H9 (cell line): ENCODE measurements around the gene LRPPRC. TPM values are rescaled to one million over a fixed set of nuclear protein-coding genes. Genes with fewer than 3 reads are reported as not detected.

ENCODE experiments used
- DNase-seq: peaks from one replicate; pipeline ENCODE4 v3.0.0-alpha.2; 2017
- H2AFZ ChIP-seq: one replicate; pipeline ENCODE4 v1.6.1; 2013; ENCODE audit warnings: mild to moderate bottlenecking, low read length, control low read depth, moderate library complexity
- H2AK5ac ChIP-seq: 2 replicates; pipeline ENCODE4 v1.6.1; 2013; ENCODE audit warnings: low read length, control low read depth, mixed read lengths; ENCODE audit not compliant: insufficient read length
- H2BK120ac ChIP-seq: one replicate; pipeline ENCODE4 v1.6.1; 2013; ENCODE audit warnings: low read depth, mild to moderate bottlenecking, low read length, control low read depth, inconsistent platforms; ENCODE audit not compliant: poor library complexity, severe bottlenecking
- H2BK12ac ChIP-seq: 2 replicates; pipeline ENCODE4 v1.6.1; 2013; ENCODE audit warnings: low read length, control low read depth, mixed read lengths, low read depth; ENCODE audit not compliant: insufficient read length
- H2BK15ac ChIP-seq: 2 replicates; pipeline ENCODE4 v1.6.1; 2013; ENCODE audit warnings: low read depth, low read length, control low read depth
- H2BK20ac ChIP-seq: one replicate; pipeline ENCODE4 v1.6.1; 2013; ENCODE audit warnings: low read depth, mild to moderate bottlenecking, low read length, control low read depth, inconsistent platforms; ENCODE audit not compliant: poor library complexity, severe bottlenecking
- H2BK5ac ChIP-seq: 2 replicates; pipeline ENCODE4 v1.6.1; 2013; ENCODE audit warnings: low read length, control low read depth, mixed read lengths; ENCODE audit not compliant: insufficient read length
- H3K14ac ChIP-seq: 2 replicates; pipeline ENCODE4 v1.6.1; 2013; ENCODE audit warnings: low read length, control low read depth; ENCODE audit not compliant: insufficient read depth
- H3K18ac ChIP-seq: 2 replicates; pipeline ENCODE4 v1.6.1; 2013; ENCODE audit warnings: low read depth, mild to moderate bottlenecking, mixed read lengths, low read length, control low read depth; ENCODE audit not compliant: insufficient read length
- H3K23ac ChIP-seq: 2 replicates; pipeline ENCODE4 v1.6.1; 2013; ENCODE audit warnings: low read length, control low read depth, mixed read lengths, low read depth; ENCODE audit not compliant: insufficient read length
- H3K23me2 ChIP-seq: 2 replicates; pipeline ENCODE4 v1.6.1; 2013; ENCODE audit warnings: low read depth, mild to moderate bottlenecking, mixed read lengths, low read length, control low read depth; ENCODE audit not compliant: insufficient read length, poor library complexity, severe bottlenecking
- H3K27ac ChIP-seq: 2 replicates; pipeline ENCODE4 v1.5.1; 2013; ENCODE audit warnings: low read length, control low read depth, mixed read lengths, low read depth; ENCODE audit not compliant: insufficient read length
- H3K27me3 ChIP-seq: 2 replicates; pipeline ENCODE4 v1.6.1; 2013; ENCODE audit warnings: low read length, control low read depth, inconsistent platforms; ENCODE audit not compliant: insufficient read depth
- H3K4ac ChIP-seq: 2 replicates; pipeline ENCODE4 v1.6.1; 2013; ENCODE audit warnings: low read depth, mild to moderate bottlenecking, control low read depth, inconsistent platforms, low read length, moderate library complexity
- H3K4me1 ChIP-seq: 2 replicates; pipeline ENCODE4 v1.6.1; 2013; ENCODE audit warnings: low read length, control low read depth, inconsistent platforms; ENCODE audit not compliant: insufficient read depth
- H3K4me2 ChIP-seq: 2 replicates; pipeline ENCODE4 v1.6.1; 2013; ENCODE audit warnings: low read length, control low read depth, mixed read lengths; ENCODE audit not compliant: insufficient read length, insufficient read depth
- H3K56ac ChIP-seq: 2 replicates; pipeline ENCODE4 v1.6.1; 2013; ENCODE audit warnings: low read depth, mild to moderate bottlenecking, mixed read lengths, low read length, control low read depth; ENCODE audit not compliant: insufficient read length
- H3K79me1 ChIP-seq: 2 replicates; pipeline ENCODE4 v1.6.1; 2013; ENCODE audit warnings: low read depth, mild to moderate bottlenecking, moderate library complexity, low read length, control low read depth, inconsistent platforms; ENCODE audit not compliant: insufficient read depth, poor library complexity, severe bottlenecking
- H3K79me2 ChIP-seq: 2 replicates; pipeline ENCODE4 v1.6.1; 2013; ENCODE audit warnings: low read length, control low read depth, inconsistent platforms; ENCODE audit not compliant: insufficient read depth
- H3K9ac ChIP-seq: 2 replicates; pipeline ENCODE4 v1.6.1; 2013; ENCODE audit warnings: low read length, control low read depth, mixed read lengths; ENCODE audit not compliant: insufficient read length; ENCODE audit errors: extremely low read depth
- H3K9me3 ChIP-seq: one replicate; pipeline ENCODE4 v1.6.1; 2013; ENCODE audit warnings: low read depth, low read length, inconsistent platforms; ENCODE audit not compliant: control insufficient read depth
- H3T11ph ChIP-seq: one replicate; pipeline ENCODE4 v1.6.1; 2013; ENCODE audit warnings: mild to moderate bottlenecking, low read length, control low read depth, inconsistent platforms
- H4K20me1 ChIP-seq: one replicate; pipeline ENCODE4 v1.6.1; 2013; ENCODE audit not compliant: control insufficient read depth, insufficient read length, insufficient read depth
- H4K5ac ChIP-seq: 2 replicates; pipeline ENCODE4 v1.6.1; 2013; ENCODE audit warnings: low read depth, mild to moderate bottlenecking, mixed read lengths, low read length, control low read depth; ENCODE audit not compliant: insufficient read length
- H4K8ac ChIP-seq: replicated peaks from 2 replicates; pipeline ENCODE4 v1.6.1; 2013; ENCODE audit warnings: low read length, control low read depth, mixed read lengths, low read depth; ENCODE audit not compliant: insufficient read length
- H4K91ac ChIP-seq: 2 replicates; pipeline ENCODE4 v1.6.1; 2013; ENCODE audit warnings: low read depth, mild to moderate bottlenecking, moderate library complexity, mixed read lengths, low read length, control low read depth; ENCODE audit not compliant: insufficient read length
- H3K27ac Mint-ChIP-seq, 3 experiments: 2 replicates in 2 of 3; 3 replicates in 1 of 3; pipeline ENCODE4 v1.8.0; 2020 to 2021; ENCODE audit warnings: mixed read lengths in 3 of 3, mild to moderate bottlenecking in 1 of 3, moderate library complexity in 1 of 3
- H3K27me3 Mint-ChIP-seq: 2 replicates; pipeline ENCODE4 v1.8.0; 2021; ENCODE audit warnings: low read depth, mild to moderate bottlenecking, moderate library complexity, mixed read lengths
- H3K36me3 Mint-ChIP-seq, 3 experiments: 2 replicates in 2 of 3; 3 replicates in 1 of 3; pipeline ENCODE4 v1.8.0; 2020 to 2021; ENCODE audit warnings: low read depth in 3 of 3, mixed read lengths in 3 of 3; ENCODE audit not compliant: insufficient read depth in 1 of 3
- H3K4me1 Mint-ChIP-seq, 2 experiments: 2 replicates each; pipeline ENCODE4 v1.8.0; 2020; ENCODE audit warnings: mixed read lengths in 2 of 2
- H3K4me3 Mint-ChIP-seq, 2 experiments: 2 replicates in 1 of 2; 3 replicates in 1 of 2; pipeline ENCODE4 v1.8.0; 2020 to 2021; ENCODE audit warnings: mild to moderate bottlenecking in 2 of 2, mixed read lengths in 2 of 2, moderate library complexity in 1 of 2
- H3K9me3 Mint-ChIP-seq, 2 experiments: 2 replicates in 1 of 2; 3 replicates in 1 of 2; pipeline ENCODE4 v1.8.0; 2020; ENCODE audit warnings: mild to moderate bottlenecking in 2 of 2, mixed read lengths in 2 of 2, moderate library complexity in 1 of 2
- CTCF ChIP-seq: fragments of 200-600 bp; sonication (generic); conservative IDR thresholded peaks from 3 replicates; pipeline ENCODE4 v1.8.0; 2021; ENCODE audit warnings: antibody characterized with exemption, mild to moderate bottlenecking
- total RNA-seq: library from RNA; stranded (reverse); gene quantifications from 2 replicates; pipeline ENCODE4 v1.2.1, GENCODE V29; 2021

The LRPPRC gene
- total RNA-seq, 1 experiment from 2014 or later, result 182 TPM

- H3K9me3 Mint-ChIP-seq, result no peaks in the 10 kb centered on the region
- no peak overlapping the region for H2AK5ac ChIP-seq
- no peak overlapping the region for H3K4me2 ChIP-seq
- H3K79me1 ChIP-seq, result peaks cover 2% of the 10 kb centered on the region
- no peak overlapping the region for H4K91ac ChIP-seq
- no peaks in the 10 kb centered on the region for H3K23me2 ChIP-seq
- no peak overlapping the region for H3T11ph ChIP-seq
- no peaks in the 10 kb centered on the region for H3K4me1 Mint-ChIP-seq
- peaks cover 29 to 80% (median 76%) of the 10 kb centered on the region in 3 experiments; a peak in 6 of 7 replicates for H3K36me3 Mint-ChIP-seq
- no peak for TF ChIP-seq CTCF
- H2AFZ ChIP-seq, result no peak overlapping the region
- H3K23ac ChIP-seq, result no peak overlapping the region
- no peaks in the 10 kb centered on the region for H3K79me2 ChIP-seq
- no peak overlapping the region for H3K4me3 Mint-ChIP-seq
- no peak overlapping the region for H2BK5ac ChIP-seq
- H2BK12ac ChIP-seq, result no peak overlapping the region
- H4K20me1 ChIP-seq, result no peaks in the 10 kb centered on the region
- H2BK20ac ChIP-seq, result no peak overlapping the region
- no peak overlapping the region for H3K14ac ChIP-seq
- no peak overlapping the region for H3K27ac Mint-ChIP-seq
- no peak overlapping the region for H3K9ac ChIP-seq
- no peak overlapping the region for H2BK15ac ChIP-seq
- no peak overlapping the region for H3K4ac ChIP-seq
- no peaks in the 10 kb centered on the region for H3K27me3 ChIP-seq
- H4K5ac ChIP-seq, result no peak overlapping the region
- H3K27ac ChIP-seq, result no peak overlapping the region
- no peaks in the 10 kb centered on the region for H3K27me3 Mint-ChIP-seq
- no peaks in the 10 kb centered on the region for H3K4me1 ChIP-seq
- H3K56ac ChIP-seq, result no peak overlapping the region
- no peak overlapping the region for H4K8ac ChIP-seq
- no peaks in the 10 kb centered on the region for H3K9me3 ChIP-seq
- H3K18ac ChIP-seq, result no peak overlapping the region
- DNase-seq, result no peak
- no peak overlapping the region for H2BK120ac ChIP-seq
Observed at GRCh38 chr2:43977677-43978375, 18.0 kb downstream of the LRPPRC start.
